ENCODE data around the gene JMJD1C.

GRCh38 chr10:63324495-63324854 is 141.3 kb downstream of the JMJD1C start:
- no peak for TF ChIP-seq CTCF (conservative IDR thresholded peaks at IDR 0.05; ENCODE audit: low read length)
- TF ChIP-seq EZH2phosphoT487 (IDR thresholded peaks at IDR 0.05; ENCODE audit: borderline replicate concordance) = no peak

All from Loucy (cell line).